ACC112 (cell line): ENCODE measurements around the gene SKP2.

Source experiments
- H2AFZ ChIP-seq: fragments of 200-600 bp; sonication (generic); one replicate; pipeline ENCODE4 v1.6.0; 2017; ENCODE audit warnings: antibody characterized with exemption, low read length; ENCODE audit not compliant: unreplicated experiment
- H3K27ac ChIP-seq: fragments of 200-600 bp; sonication (generic); 2 replicates; pipeline ENCODE4 v1.5.1; 2014; ENCODE audit warnings: low read depth, mild to moderate bottlenecking, antibody characterized with exemption, low read length, moderate library complexity
- H3K27me3 ChIP-seq: fragments of 200-600 bp; sonication (generic); 2 replicates; pipeline ENCODE4 v1.6.1; 2014; ENCODE audit warnings: mild to moderate bottlenecking, antibody characterized with exemption, low read length, moderate library complexity, mixed read lengths; ENCODE audit not compliant: insufficient read depth
- H3K36me3 ChIP-seq: fragments of 200-600 bp; sonication (generic); 2 replicates; pipeline ENCODE4 v1.6.1; 2016; ENCODE audit warnings: mild to moderate bottlenecking, antibody characterized with exemption, low read length, moderate library complexity, mixed read lengths; ENCODE audit not compliant: insufficient read depth
- H3K4me1 ChIP-seq: fragments of 200-600 bp; sonication (generic); one replicate; pipeline ENCODE4 v1.6.1; 2016; ENCODE audit warnings: low read length, mixed read lengths; ENCODE audit not compliant: insufficient read depth, unreplicated experiment, control insufficient read depth
- H3K4me3 ChIP-seq: fragments of 200-600 bp; sonication (generic); 2 replicates; pipeline ENCODE4 v1.5.1; 2014; ENCODE audit warnings: mild to moderate bottlenecking, low read depth, low read length
- H3K79me2 ChIP-seq: fragments of 200-600 bp; sonication (generic); one replicate; pipeline ENCODE4 v1.6.0; 2016; ENCODE audit warnings: low read length; ENCODE audit not compliant: control insufficient read depth, unreplicated experiment, insufficient read depth

Gene SKP2

DNA sequence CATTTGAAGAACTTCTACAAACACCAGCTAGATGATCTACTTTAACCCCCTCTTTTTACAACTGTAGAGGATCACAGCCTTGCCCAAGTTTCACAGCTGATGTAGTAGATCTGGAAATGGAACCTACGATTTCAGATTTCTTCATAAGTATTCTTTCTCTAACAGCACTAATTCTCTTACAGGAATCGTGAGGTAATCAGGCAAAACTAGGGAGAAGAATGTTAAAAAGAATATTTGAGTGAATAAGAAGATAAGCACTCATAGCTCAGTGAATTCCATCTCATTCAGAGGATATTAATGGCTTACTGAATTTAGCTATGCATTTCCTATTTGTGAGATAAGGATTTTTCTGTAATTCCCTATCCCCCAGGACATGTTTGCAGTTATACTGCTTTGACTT, 47.7 kb downstream of the SKP2 start:
- no peak overlapping the region for H3K27ac ChIP-seq
- peaks cover 6% of the 10 kb centered on the region for H3K36me3 ChIP-seq
- H2AFZ ChIP-seq = no peak overlapping the region
- H3K27me3 ChIP-seq = no peaks in the 10 kb centered on the region
- no peaks in the 10 kb centered on the region for H3K79me2 ChIP-seq
- H3K4me3 ChIP-seq = no peak overlapping the region
- H3K4me1 ChIP-seq = peaks cover 22% of the 10 kb centered on the region

DNA sequence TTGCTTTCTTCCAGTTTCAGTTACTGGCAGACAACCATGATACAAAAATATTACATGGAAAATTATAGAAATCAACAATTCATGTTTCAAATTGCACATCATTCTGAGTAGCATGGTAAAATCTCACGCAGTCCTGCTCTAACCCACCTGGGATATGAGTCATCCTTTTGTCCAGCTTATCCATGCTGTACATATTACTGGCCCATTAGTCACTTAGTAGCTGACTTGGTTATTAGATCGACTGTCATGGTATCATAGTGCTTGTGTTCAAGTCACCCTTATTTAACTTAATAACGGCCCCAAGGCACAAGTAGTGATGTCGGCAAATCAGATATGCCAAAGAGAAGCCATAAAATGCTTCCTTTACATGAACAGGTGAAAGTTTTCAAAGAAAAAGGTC, 48.6 kb downstream of the SKP2 start:
- no peaks in the 10 kb centered on the region; the same call in 1 of the 2 replicates for H3K36me3 ChIP-seq

DNA sequence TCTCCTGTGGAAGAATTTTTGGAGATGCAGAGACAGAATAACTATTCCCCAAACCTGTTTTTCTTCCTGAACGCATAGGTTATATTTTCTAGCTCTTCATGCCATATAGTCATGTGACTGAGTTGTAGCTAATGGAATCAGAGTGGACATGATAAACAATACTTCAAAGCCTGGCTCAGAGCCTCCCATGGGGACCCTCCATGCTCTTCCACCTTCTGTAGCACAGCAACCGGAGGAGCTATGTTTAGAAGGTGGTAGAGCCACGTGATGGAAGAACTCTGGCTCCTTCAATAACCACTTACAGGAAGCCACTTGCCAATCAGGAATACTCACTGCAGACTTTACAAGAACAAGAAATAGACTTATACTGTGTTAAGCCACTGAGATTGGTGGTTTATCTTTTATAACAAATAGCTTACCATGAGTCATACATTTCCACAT, 50.6 kb downstream of the SKP2 start:
- no peaks in the 10 kb centered on the region for H3K79me2 ChIP-seq
- no peak overlapping the region for H3K4me3 ChIP-seq
- H3K27me3 ChIP-seq = no peaks in the 10 kb centered on the region
- no peaks in the 10 kb centered on the region; the same call in 1 of the 2 replicates for H3K36me3 ChIP-seq
- no peak overlapping the region for H2AFZ ChIP-seq
- H3K27ac ChIP-seq = no peak overlapping the region
- H3K4me1 ChIP-seq = peaks cover 22% of the 10 kb centered on the region

More for the DNA sequence above, 48.6 kb downstream of the SKP2 start:
- Histone ChIP-seq H3K4me3 (no peak overlapping the region), H2AFZ (no peak overlapping the region), H3K4me1 (peaks cover 22% of the 10 kb centered on the region), H3K27me3 (no peaks in the 10 kb centered on the region), H3K27ac (no peak overlapping the region), H3K79me2 (no peaks in the 10 kb centered on the region)

DNA sequence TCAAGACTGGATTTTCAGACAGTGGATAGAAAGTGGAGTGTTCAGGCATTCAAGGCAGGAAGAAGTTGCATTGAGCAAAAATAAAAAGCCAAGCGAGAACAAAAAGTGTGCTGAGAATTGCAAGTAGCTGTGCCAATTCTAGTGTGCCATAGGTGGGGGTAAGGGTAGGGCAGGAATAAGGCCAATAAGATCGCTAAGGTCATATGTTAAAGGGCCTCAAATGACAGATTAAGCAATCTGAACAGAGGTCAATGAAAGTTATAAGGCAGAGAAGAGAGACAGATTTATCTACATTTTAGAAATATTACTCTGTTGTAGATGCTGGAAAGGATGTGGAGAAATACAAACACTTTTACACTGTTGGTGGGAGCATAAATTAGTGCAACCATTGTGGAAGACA, 53.4 kb downstream of the SKP2 start:
- Histone ChIP-seq H3K79me2 (no peaks in the 10 kb centered on the region), H3K4me1 (peaks cover 23% of the 10 kb centered on the region), H3K36me3 (no peaks in the 10 kb centered on the region), H2AFZ (no peak overlapping the region), H3K27ac (no peak overlapping the region), H3K4me3 (no peak overlapping the region), H3K27me3 (no peaks in the 10 kb centered on the region)

DNA sequence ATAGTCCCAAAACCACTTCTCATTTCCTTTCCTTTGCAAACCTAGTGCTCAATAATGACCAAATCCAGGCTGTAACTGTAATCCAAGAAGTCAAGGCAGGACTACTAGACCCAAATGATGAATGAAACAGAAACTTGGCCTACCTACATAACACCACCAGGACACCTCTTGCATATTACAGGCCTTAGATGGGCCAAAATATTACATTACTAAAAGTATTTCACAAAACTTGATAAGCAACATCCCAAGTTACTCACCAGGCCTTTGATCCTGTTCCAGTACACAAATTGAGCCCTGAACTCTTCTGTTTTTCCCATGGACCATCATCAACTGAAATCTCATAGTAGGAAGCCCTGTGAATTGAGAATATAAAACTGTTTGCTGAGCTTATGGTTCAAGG, 55.0 kb downstream of the SKP2 start:
- no peak overlapping the region for H3K27ac ChIP-seq
- peaks cover 19% of the 10 kb centered on the region for H3K4me1 ChIP-seq
- no peaks in the 10 kb centered on the region for H3K36me3 ChIP-seq
- no peaks in the 10 kb centered on the region for H3K79me2 ChIP-seq
- H3K27me3 ChIP-seq = no peaks in the 10 kb centered on the region
- no peak overlapping the region for H3K4me3 ChIP-seq
- no peak overlapping the region for H2AFZ ChIP-seq

DNA sequence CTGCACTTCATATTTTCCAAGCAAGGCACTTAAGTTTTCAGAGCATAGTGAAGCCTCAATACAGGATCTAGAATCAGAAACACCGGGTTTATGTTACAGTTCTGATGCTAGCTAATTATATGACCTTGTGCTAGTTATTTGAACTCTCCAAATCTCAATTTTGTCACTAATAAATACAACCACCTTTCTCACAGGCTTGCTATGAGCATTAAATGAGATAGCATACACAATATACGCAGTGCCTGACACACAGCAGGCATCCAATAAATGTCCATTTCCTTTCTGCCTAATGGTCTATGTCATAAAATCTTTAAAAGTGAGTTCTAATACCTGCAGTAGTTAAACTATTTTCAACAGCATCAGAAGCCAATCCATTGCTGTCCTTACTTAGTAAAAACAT, 56.9 kb downstream of the SKP2 start:
- Histone ChIP-seq H2AFZ (no peak overlapping the region), H3K27ac (no peak overlapping the region), H3K79me2 (no peaks in the 10 kb centered on the region), H3K36me3 (0 out of 2 replicates have a peak, but pooled peaks cover 6% of the 10 kb centered on the region), H3K4me3 (no peak overlapping the region), H3K4me1 (peaks cover 9% of the 10 kb centered on the region), H3K27me3 (no peaks in the 10 kb centered on the region)

DNA sequence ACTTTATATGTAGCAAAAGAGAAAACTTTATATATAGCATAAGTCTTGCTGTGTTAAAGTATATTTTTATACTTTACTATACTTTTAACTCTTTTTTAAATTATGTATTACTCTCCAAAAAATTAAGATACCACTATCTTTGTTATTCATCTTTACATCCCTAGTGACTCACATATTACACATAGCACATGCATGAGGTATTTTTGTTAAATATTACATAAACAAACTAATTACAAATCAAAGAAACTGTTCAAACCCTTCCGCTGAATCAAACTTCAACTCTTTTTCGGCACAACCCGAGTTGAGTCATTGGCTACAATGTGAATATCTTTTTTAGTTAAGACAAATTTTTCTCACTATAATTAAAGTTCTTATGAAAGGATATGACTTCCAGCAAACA, 57.8 kb downstream of the SKP2 start:
- Histone ChIP-seq H3K79me2 (no peaks in the 10 kb centered on the region), H3K27ac (no peak overlapping the region)

DNA sequence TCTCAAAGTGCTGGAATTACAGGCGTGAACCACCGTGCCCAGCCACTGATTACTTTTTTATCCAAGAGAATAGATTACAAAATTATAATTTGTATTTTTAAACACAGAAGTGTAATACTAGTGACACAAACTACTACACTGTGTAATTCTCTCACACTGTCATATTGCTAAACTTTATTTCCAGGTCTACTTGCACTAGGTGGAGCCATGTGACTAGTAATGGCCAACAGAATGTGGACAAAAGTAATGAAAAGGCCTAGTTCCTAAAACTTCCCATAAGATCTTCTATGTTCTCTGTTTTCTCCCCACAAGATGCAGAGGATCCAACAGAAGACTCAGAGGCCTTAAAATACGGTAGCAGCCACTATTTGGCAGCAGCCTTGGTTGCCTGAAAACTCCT, 62.5 kb downstream of the SKP2 start:
- peaks cover 20% of the 10 kb centered on the region; the same call in 1 of the 2 replicates for H3K36me3 ChIP-seq
- H2AFZ ChIP-seq = no peak overlapping the region
- H3K4me1 ChIP-seq = peaks cover 9% of the 10 kb centered on the region
- no peaks in the 10 kb centered on the region for H3K27me3 ChIP-seq
- H3K27ac ChIP-seq = no peak overlapping the region
- no peak overlapping the region for H3K4me3 ChIP-seq
- H3K79me2 ChIP-seq = no peaks in the 10 kb centered on the region

More for the DNA sequence above, 57.8 kb downstream of the SKP2 start:
- Histone ChIP-seq H3K36me3 (0 out of 2 replicates have a peak, but pooled peaks cover 6% of the 10 kb centered on the region), H2AFZ (no peak overlapping the region), H3K4me3 (no peak overlapping the region), H3K27me3 (no peaks in the 10 kb centered on the region), H3K4me1 (peaks cover 9% of the 10 kb centered on the region)

DNA sequence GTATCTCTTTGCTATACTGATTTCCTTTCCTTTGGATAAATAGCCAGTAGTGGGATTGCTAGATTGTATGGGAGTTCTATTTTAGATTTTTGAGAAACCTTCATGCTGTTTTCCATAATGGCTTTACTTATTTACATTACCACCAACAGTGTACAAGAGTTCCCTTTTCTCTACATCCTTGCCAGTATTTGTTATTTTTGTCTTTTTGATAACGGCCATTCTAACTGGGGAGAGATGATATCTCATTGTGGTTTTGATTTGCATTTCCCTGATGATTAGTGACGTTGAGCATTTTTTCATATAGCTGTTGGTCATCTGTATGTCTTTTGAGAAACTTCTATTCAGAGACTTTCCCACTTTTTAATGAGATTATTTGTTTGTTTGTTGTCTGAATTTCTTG, 64.0 kb downstream of the SKP2 start:
- Histone ChIP-seq H3K36me3 (peaks cover 32% of the 10 kb centered on the region), H3K4me3 (no peak overlapping the region), H2AFZ (no peak overlapping the region), H3K27ac (no peak overlapping the region), H3K4me1 (no peaks in the 10 kb centered on the region), H3K27me3 (no peaks in the 10 kb centered on the region), H3K79me2 (no peaks in the 10 kb centered on the region)

DNA sequence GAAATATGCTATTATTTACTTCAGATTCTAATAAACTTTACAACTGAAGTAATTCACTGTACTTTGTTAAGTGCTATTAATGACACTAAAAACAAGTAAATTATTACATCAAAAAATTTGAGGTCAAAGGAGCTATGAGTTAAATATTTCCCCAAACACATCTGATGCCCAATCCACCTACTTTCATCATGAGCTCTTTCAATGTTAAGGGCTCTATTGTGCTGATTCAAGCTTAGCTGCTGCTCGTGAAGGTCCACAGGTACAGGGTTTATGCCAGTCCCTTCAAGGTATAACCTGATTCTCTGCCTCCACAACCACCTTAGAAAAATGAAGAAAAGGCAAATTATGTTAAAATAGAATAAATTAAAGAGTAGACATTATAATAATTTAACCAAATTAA, 65.7 kb downstream of the SKP2 start:
- no peaks in the 10 kb centered on the region for H3K79me2 ChIP-seq
- no peaks in the 10 kb centered on the region for H3K27me3 ChIP-seq
- no peak overlapping the region for H3K27ac ChIP-seq
- peaks cover under 1% of the 10 kb centered on the region for H3K4me1 ChIP-seq
- H3K36me3 ChIP-seq = peaks cover 36% of the 10 kb centered on the region
- no peak overlapping the region for H3K4me3 ChIP-seq
- H2AFZ ChIP-seq = no peak overlapping the region

DNA sequence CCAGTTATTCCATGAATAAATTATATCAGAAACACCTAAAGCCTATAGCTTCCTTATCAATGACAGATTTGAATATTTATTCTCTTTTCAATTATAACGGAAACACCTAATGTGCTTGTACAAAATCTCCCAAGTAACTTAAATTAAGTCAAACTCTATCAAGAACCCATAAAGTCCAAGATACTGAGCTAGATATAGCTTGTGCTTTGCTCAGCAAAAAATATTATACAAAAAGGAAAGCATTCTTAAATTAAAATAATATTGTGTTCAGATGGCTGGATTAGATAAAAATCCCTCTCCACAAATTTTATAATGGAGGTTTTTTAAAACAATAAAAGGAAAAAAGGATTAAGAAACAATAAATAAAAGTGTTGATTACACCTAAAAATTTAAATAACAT, 66.1 kb downstream of the SKP2 start:
- Histone ChIP-seq H3K36me3 (peaks cover 32% of the 10 kb centered on the region), H3K4me3 (no peak overlapping the region), H2AFZ (no peak overlapping the region), H3K27ac (no peak overlapping the region), H3K4me1 (peaks cover 5% of the 10 kb centered on the region), H3K79me2 (no peaks in the 10 kb centered on the region), H3K27me3 (no peaks in the 10 kb centered on the region)
